Activated CD4-positive, alpha-beta T cell treated with anti-CD3 and anti-CD28 coated beads for 24 hours (primary cell): ENCODE results near the gene INPP5E.

Source experiments
- DNase-seq, 2 donors: peaks; one replicate each; pipeline ENCODE4 v3.0.0-alpha.2; 2020; ENCODE audit warnings: low read depth in 2 of 2

INPP5E gene

GRCh38 chr9:136472640-136473353 is 33.2 kb upstream of the INPP5E start:
- DNase-seq, result no peak

- no peak for DNase-seq
Observed at GRCh38 chr9:136471802-136472487, 32.3 kb upstream of the INPP5E start.

GRCh38 chr9:136470792-136471469 is 31.3 kb upstream of the INPP5E start:
- DNase-seq, result no peak

GRCh38 chr9:136470356-136470755 is 30.7 kb upstream of the INPP5E start:
- no peak for DNase-seq

- DNase-seq, result no peak
Observed at GRCh38 chr9:136467766-136468165, 28.1 kb upstream of the INPP5E start.

- DNase-seq, result no peak
Observed at GRCh38 chr9:136466155-136466541, 26.5 kb upstream of the INPP5E start.

- no peak for DNase-seq
Observed at GRCh38 chr9:136465500-136466154, 26.0 kb upstream of the INPP5E start.

GRCh38 chr9:136464241-136464640 is 24.6 kb upstream of the INPP5E start:
- DNase-seq, result no peak

GRCh38 chr9:136463578-136463977 is 23.9 kb upstream of the INPP5E start:
- DNase-seq, result no peak

- DNase-seq, result no peak
Observed at GRCh38 chr9:136462664-136463063, 23.0 kb upstream of the INPP5E start.

- no peak for DNase-seq
Observed at GRCh38 chr9:136460772-136461325, 21.2 kb upstream of the INPP5E start.

- DNase-seq, result no peak
Observed at GRCh38 chr9:136459425-136459824, 19.8 kb upstream of the INPP5E start.

GRCh38 chr9:136457326-136457725 is 17.7 kb upstream of the INPP5E start:
- DNase-seq, result no peak

GRCh38 chr9:136456258-136456657 is 16.6 kb upstream of the INPP5E start:
- DNase-seq, result no peak

GRCh38 chr9:136455043-136456002 is 15.7 kb upstream of the INPP5E start:
- DNase-seq, result no peak

- DNase-seq, result no peak
Observed at GRCh38 chr9:136454026-136454796, 14.6 kb upstream of the INPP5E start.

- no peak for DNase-seq
Observed at GRCh38 chr9:136453326-136453725, 13.7 kb upstream of the INPP5E start.

- no peak for DNase-seq
Observed at GRCh38 chr9:136451221-136451877, 11.7 kb upstream of the INPP5E start.

- DNase-seq, result no peak
Observed at GRCh38 chr9:136448655-136449054, 9.0 kb upstream of the INPP5E start.
